Parathyroid adenoma (tissue), 2 donors: Measurements from ENCODE around the gene COL12A1.

ENCODE experiments used
- H2AFZ ChIP-seq: fragments of 300-600 bp; sonication (generic); one replicate; pipeline ENCODE4 v1.7.0; 2017; ENCODE audit warnings: antibody characterized with exemption, mild to moderate bottlenecking
- H3K27ac ChIP-seq: fragments of 300-600 bp; sonication (generic); one replicate; pipeline ENCODE4 v1.7.0; 2017
- H3K27me3 ChIP-seq: fragments of 300-600 bp; sonication (generic); one replicate; pipeline ENCODE4 v1.7.0; 2017; ENCODE audit warnings: low read length; ENCODE audit not compliant: control insufficient read depth, insufficient read depth
- H3K36me3 ChIP-seq: fragments of 300-600 bp; sonication (generic); one replicate; pipeline ENCODE4 v1.7.0; 2017; ENCODE audit warnings: low read length; ENCODE audit not compliant: control insufficient read depth, insufficient read depth
- H3K4me1 ChIP-seq: fragments of 300-600 bp; sonication (generic); one replicate; pipeline ENCODE4 v1.7.0; 2017; ENCODE audit warnings: control low read depth
- H3K4me2 ChIP-seq: fragments of 300-600 bp; sonication (generic); one replicate; pipeline ENCODE4 v1.7.0; 2017; ENCODE audit warnings: low read length
- H3K4me3 ChIP-seq: fragments of 300-600 bp; sonication (generic); one replicate; pipeline ENCODE4 v1.7.0; 2017; ENCODE audit warnings: low read depth, low read length
- H3K79me2 ChIP-seq: fragments of 300-600 bp; sonication (generic); one replicate; pipeline ENCODE4 v1.7.0; 2017; ENCODE audit warnings: control low read depth
- H3K9ac ChIP-seq: fragments of 300-600 bp; sonication (generic); one replicate; pipeline ENCODE4 v1.7.0; 2017; ENCODE audit warnings: mild to moderate bottlenecking
- H3K9me3 ChIP-seq: fragments of 300-600 bp; sonication (generic); one replicate; pipeline ENCODE4 v1.7.0; 2017; ENCODE audit warnings: low read length; ENCODE audit not compliant: control insufficient read depth
- CTCF ChIP-seq: fragments of 300-600 bp; sonication (generic); IDR thresholded peaks from one replicate; pipeline ENCODE4 v1.7.0; 2017; ENCODE audit warnings: antibody characterized with exemption, mild to moderate bottlenecking
- donor health status: primary hyperparathyroidism.

COL12A1 gene

GRCh38 chr6:75217193-75217592, 11.3 kb upstream of the COL12A1 start:
- peak overlapping the region; percentile 40 for H3K27ac ChIP-seq
- no peak overlapping the region for H3K4me2 ChIP-seq
- no peaks in the 10 kb centered on the region for H3K36me3 ChIP-seq
- no peaks in the 10 kb centered on the region for H3K9me3 ChIP-seq
- no peak overlapping the region for H3K9ac ChIP-seq
- no peak overlapping the region for H3K4me3 ChIP-seq
- no peaks in the 10 kb centered on the region for H3K27me3 ChIP-seq
- no peaks in the 10 kb centered on the region for H3K4me1 ChIP-seq
- no peak overlapping the region for H2AFZ ChIP-seq
- no peak for TF ChIP-seq CTCF
- no peaks in the 10 kb centered on the region for H3K79me2 ChIP-seq

- Histone ChIP-seq H3K9ac (no peak overlapping the region), H3K4me2 (no peak overlapping the region), H3K27me3 (no peaks in the 10 kb centered on the region), H3K36me3 (no peaks in the 10 kb centered on the region), H3K9me3 (no peaks in the 10 kb centered on the region), H3K4me1 (no peaks in the 10 kb centered on the region), H2AFZ (no peak overlapping the region), H3K27ac (no peak overlapping the region), H3K79me2 (no peaks in the 10 kb centered on the region), H3K4me3 (no peak overlapping the region)
- no peak for TF ChIP-seq CTCF
Observed at GRCh38 chr6:75215291-75215690, 9.4 kb upstream of the COL12A1 start.

GRCh38 chr6:75213732-75214131, 7.9 kb upstream of the COL12A1 start:
- H3K9me3 ChIP-seq, result no peaks in the 10 kb centered on the region
- no peaks in the 10 kb centered on the region for H3K4me1 ChIP-seq
- H3K79me2 ChIP-seq, result no peaks in the 10 kb centered on the region
- no peak overlapping the region for H3K4me2 ChIP-seq
- no peak overlapping the region for H3K9ac ChIP-seq
- H3K36me3 ChIP-seq, result no peaks in the 10 kb centered on the region
- H2AFZ ChIP-seq, result no peak overlapping the region
- H3K27me3 ChIP-seq, result peaks cover under 1% of the 10 kb centered on the region
- no peak overlapping the region for H3K4me3 ChIP-seq
- no peak overlapping the region for H3K27ac ChIP-seq
- no peak for TF ChIP-seq CTCF

GRCh38 chr6:75213112-75213511, 7.3 kb upstream of the COL12A1 start:
- no peak overlapping the region for H3K27ac ChIP-seq

More at GRCh38 chr6:75213112-75213511, 7.3 kb upstream of the COL12A1 start:
- Histone ChIP-seq H3K79me2 (no peaks in the 10 kb centered on the region), H3K27me3 (peaks cover 5% of the 10 kb centered on the region), H2AFZ (no peak overlapping the region), H3K4me1 (no peaks in the 10 kb centered on the region), H3K4me3 (no peak overlapping the region), H3K4me2 (no peak overlapping the region), H3K36me3 (no peaks in the 10 kb centered on the region), H3K9me3 (no peaks in the 10 kb centered on the region), H3K9ac (no peak overlapping the region)
- TF ChIP-seq CTCF, result no peak
